Stomach (tissue), 9 donors: Measurements from ENCODE around the gene XIRP1. TPM values are rescaled to one million over a fixed set of nuclear protein-coding genes. Genes with fewer than 3 reads are reported as not detected.

Source experiments
- DNase-seq, 2 donors: peaks; one replicate each; pipeline versions ENCODE4 v3.0.0 to v3.0.0-alpha.2; 2013 to 2019
- H3K27ac ChIP-seq, 5 donors: fragments of 200-600 bp in 4 of 5; sonication (generic) in 4 of 5; one replicate each; pipeline ENCODE4 v1.5.1; 2013 to 2019; ENCODE audit warnings: mild to moderate bottlenecking in 1 of 5, moderate library complexity in 1 of 5
- H3K27me3 ChIP-seq, 3 donors: fragments of 200-600 bp; sonication (generic); one replicate each; pipeline ENCODE4 v1.5.1; 2017 to 2019; ENCODE audit warnings: mixed run types in 1 of 3
- H3K36me3 ChIP-seq, 4 donors: fragments of 200-600 bp; sonication (generic); 1 replicate in 3 of 4; 2 replicates in 1 of 4; pipeline ENCODE4 v1.5.1; 2016 to 2019
- H3K4me1 ChIP-seq, 4 donors: fragments of 200-600 bp; sonication (generic); one replicate each; pipeline ENCODE4 v1.5.1; 2016 to 2019
- H3K4me3 ChIP-seq, 4 donors: fragments of 200-600 bp; sonication (generic) in 3 of 4; one replicate each; pipeline ENCODE4 v1.5.1; 2016 to 2019; ENCODE audit warnings: mild to moderate bottlenecking in 1 of 4
- H3K9me3 ChIP-seq, 4 donors: fragments of 200-600 bp; sonication (generic); one replicate each; pipeline ENCODE4 v1.5.1; 2016 to 2019
- EP300 ChIP-seq: sonication (generic); formaldehyde crosslinking; IDR thresholded peaks from one replicate; pipeline ENCODE4 v1.6.1; 2017; ENCODE audit warnings: antibody characterized with exemption
- POLR2A ChIP-seq, 4 donors: fragments of 450-650 bp; IDR thresholded peaks; one replicate each; pipeline ENCODE4 v1.6.1; 2016; ENCODE audit warnings: antibody characterized with exemption in 4 of 4, control low read depth in 2 of 4, mild to moderate bottlenecking in 1 of 4, moderate library complexity in 1 of 4
- POLR2AphosphoS5 ChIP-seq, 3 donors: sonication (generic); formaldehyde crosslinking; IDR thresholded peaks; one replicate each; pipeline ENCODE4 v1.6.1; 2016; ENCODE audit warnings: antibody characterized with exemption in 3 of 3
- WGBS, 5 donors: extraction: QIAGEN DNeasy Blood & Tissue Kit in 3 of 5; methylation state at CpG; one replicate each; pipeline versions ENCODE4 v1.1.5 to v1.1.7; 2013 to 2018; 5-methylcytosine and 5-hydroxymethylcytosine counted together
- intact Hi-C: fragments of 100-400 bp; cut with DNase I; formaldehyde crosslinking; loops from one replicate; pipeline ENCODE4 v1.15.1; 2023; ENCODE audit warnings: low total_unique reads
- polyA plus RNA-seq, 3 donors: library from polyadenylated mRNA; stranded (reverse); fragments of 200-250 nt; gene quantifications; one replicate each; pipeline ENCODE4 v1.2.3, GENCODE V29; 2013
- total RNA-seq, 5 donors: library from RNA; depleted of rRNA; stranded (reverse); fragments of >200 nt; gene quantifications; one replicate each; pipeline versions ENCODE4 v1.1.0 to v1.2.3, GENCODE V29; 2014 to 2016
- TF ChIP-seq, protein P1 (sequence below), 7 experiments: fragments of 450-650 bp in 4 of 7; fragments of 200-600 bp in 3 of 7; sonication (generic) in 3 of 7; IDR thresholded peaks; one replicate each; pipeline ENCODE4 v1.5.1; 2016 to 2019; ENCODE audit warnings: antibody characterized with exemption in 7 of 7, control low read depth in 2 of 7, mild to moderate bottlenecking in 1 of 7
- donor health status: healthy with polysubstance abuse.
- donor health status: Bipolar disorder and iron deficiency.
- donor health status: healthy.

XIRP1 gene
- total and polyA plus RNA-seq, 8 donors = under 0.01 to 1.1 (median 0.18) TPM; not detected in 3

DNA sequence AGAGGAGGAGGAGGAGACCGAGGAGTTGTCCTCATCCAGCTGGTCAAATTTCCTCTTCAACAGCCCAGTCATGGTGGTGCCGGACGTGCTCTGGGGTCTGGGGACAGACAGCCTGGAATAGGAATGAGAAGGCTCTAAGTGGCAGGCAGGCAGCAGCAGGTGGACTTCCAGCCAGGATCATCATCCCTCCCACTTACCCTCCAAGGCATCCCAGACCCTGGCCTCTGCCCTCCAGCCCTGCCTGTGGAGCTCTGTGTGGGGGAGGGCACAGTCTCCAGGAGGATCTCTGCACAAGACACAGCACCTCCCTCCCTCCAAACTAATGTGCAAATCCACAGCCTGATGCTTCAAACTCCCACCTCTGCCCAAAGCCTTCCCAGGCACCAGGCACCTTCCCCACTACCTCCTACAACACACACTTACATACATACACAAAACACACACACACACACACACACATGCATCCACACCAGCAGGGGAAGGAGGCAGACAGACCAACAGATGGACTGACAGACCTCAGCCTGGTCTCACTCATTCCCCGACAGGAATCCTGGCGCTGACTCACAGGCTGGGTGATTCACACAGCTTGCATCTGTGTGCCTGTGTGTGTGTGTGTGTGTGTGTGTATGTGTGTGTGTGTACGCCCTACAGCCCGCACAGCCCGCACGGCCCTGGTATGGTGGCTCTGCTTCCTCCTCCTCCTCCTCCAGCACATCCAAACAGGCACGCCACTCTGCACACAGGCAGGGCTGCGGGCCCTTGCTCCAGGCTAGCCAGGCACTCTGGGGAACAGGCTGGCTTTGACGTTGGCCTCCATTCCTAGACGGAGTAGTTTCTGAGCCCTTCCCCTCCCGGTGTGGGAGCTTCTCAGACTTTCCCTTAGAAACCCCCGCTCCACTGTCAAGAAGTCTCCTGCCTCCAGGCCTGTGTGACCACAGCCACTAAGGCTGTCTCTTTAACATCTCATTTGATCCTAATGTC is 45.5 kb downstream of the XIRP1 start:
- 18 to 26% (median 24%) methylated on average over 13 to 15 of the region's 15 CpGs for WGBS, 5 donors
- H3K36me3 ChIP-seq = peaks cover 43 to 48% (median 47%) of the 10 kb centered on the region in 4 donors
- intact Hi-C loops = no loop called here
- DNase-seq = peak; percentile 79 to 91
- H3K4me3 ChIP-seq = peak overlapping the region in 3 of 4 donors; percentile 19 to 85 (median 70)
- H3K27me3 ChIP-seq = no peaks in the 10 kb centered on the region
- no peaks in the 10 kb centered on the region for H3K9me3 ChIP-seq
- H3K27ac ChIP-seq = peak overlapping the region; percentile 48 to 100 (median 99)
- TF ChIP-seq, protein P1, sequence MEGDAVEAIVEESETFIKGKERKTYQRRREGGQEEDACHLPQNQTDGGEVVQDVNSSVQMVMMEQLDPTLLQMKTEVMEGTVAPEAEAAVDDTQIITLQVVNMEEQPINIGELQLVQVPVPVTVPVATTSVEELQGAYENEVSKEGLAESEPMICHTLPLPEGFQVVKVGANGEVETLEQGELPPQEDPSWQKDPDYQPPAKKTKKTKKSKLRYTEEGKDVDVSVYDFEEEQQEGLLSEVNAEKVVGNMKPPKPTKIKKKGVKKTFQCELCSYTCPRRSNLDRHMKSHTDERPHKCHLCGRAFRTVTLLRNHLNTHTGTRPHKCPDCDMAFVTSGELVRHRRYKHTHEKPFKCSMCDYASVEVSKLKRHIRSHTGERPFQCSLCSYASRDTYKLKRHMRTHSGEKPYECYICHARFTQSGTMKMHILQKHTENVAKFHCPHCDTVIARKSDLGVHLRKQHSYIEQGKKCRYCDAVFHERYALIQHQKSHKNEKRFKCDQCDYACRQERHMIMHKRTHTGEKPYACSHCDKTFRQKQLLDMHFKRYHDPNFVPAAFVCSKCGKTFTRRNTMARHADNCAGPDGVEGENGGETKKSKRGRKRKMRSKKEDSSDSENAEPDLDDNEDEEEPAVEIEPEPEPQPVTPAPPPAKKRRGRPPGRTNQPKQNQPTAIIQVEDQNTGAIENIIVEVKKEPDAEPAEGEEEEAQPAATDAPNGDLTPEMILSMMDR (IDR thresholded peaks at IDR 0.05) = no peak
- peak in 2 of 3 donors; percentile 71 to 75 for TF ChIP-seq POLR2AphosphoS5 (IDR thresholded peaks at IDR 0.05)
- peaks cover 75 to 92% (median 84%) of the 10 kb centered on the region in 4 donors for H3K4me1 ChIP-seq

DNA sequence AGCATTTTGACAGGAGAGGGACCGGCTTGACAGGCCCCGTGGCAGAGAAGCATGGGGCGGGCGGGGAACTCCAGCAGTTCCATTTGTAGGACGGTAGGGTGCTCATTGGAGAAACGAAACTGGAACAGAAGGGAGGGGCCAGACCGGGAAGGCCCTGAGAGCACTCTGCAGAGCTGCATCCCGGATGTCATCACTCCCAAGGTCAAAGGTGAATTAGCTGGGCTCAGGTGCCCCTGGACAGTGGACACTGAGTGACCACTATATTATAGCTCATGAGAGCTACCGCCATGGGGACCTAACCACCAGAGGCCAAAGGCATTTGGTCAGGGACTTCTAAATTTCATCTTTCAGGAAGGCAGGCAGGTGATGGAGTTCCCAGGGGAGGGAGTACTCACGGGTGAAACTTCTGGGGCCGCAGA is 46.3 kb downstream of the XIRP1 start:
- H3K27ac ChIP-seq = peak overlapping the region in 4 of 5 donors; percentile 98 to 100 (median 100)
- no peaks in the 10 kb centered on the region for H3K27me3 ChIP-seq
- DNase-seq = peak in 1 of 2 donors; percentile 55
- no peaks in the 10 kb centered on the region for H3K9me3 ChIP-seq
- peaks cover 75 to 92% (median 84%) of the 10 kb centered on the region in 4 donors for H3K4me1 ChIP-seq
- H3K36me3 ChIP-seq = peaks cover 45 to 56% (median 54%) of the 10 kb centered on the region in 4 donors
- peak overlapping the region in 1 of 4 donors; percentile 70 for H3K4me3 ChIP-seq
- 49 to 70% (median 52%) methylated on average over 11 of the region's 11 CpGs for WGBS, 5 donors
- TF ChIP-seq EP300 = no peak
- TF ChIP-seq, protein P1 (IDR thresholded peaks at IDR 0.05) = peak in 2 of 7 experiments; percentile 5 to 32
- TF ChIP-seq POLR2A (IDR thresholded peaks at IDR 0.05) = no peak
- peak in 1 of 3 donors; percentile 4 for TF ChIP-seq POLR2AphosphoS5 (IDR thresholded peaks at IDR 0.05)
- intact Hi-C loops = no loop called here

GRCh38 chr3:39144748-39145380 is 47.5 kb downstream of the XIRP1 start:
- intact Hi-C loops = no loop called here
- H3K27ac ChIP-seq = no peak overlapping the region

GRCh38 chr3:39144095-39144747 is 48.2 kb downstream of the XIRP1 start:
- H3K36me3 ChIP-seq = peaks cover 48 to 75% (median 65%) of the 10 kb centered on the region in 4 donors
- no peaks in the 10 kb centered on the region for H3K9me3 ChIP-seq
- DNase-seq = no peak
- H3K4me1 ChIP-seq = peaks cover 71 to 92% (median 83%) of the 10 kb centered on the region in 4 donors
- intact Hi-C loops = no loop called here
- H3K4me3 ChIP-seq = no peak overlapping the region
- no peak overlapping the region for H3K27ac ChIP-seq
- no peaks in the 10 kb centered on the region for H3K27me3 ChIP-seq
- WGBS, 5 donors = 84 to 86% (median 85%) methylated on average over 18 to 20 of the region's 20 CpGs
- TF ChIP-seq, protein P1 (IDR thresholded peaks at IDR 0.05) = no peak
- TF ChIP-seq POLR2AphosphoS5 (IDR thresholded peaks at IDR 0.05) (no peak), EP300 (no peak), POLR2A (IDR thresholded peaks at IDR 0.05) (no peak)

More at GRCh38 chr3:39144748-39145380, 47.5 kb downstream of the XIRP1 start:
- H3K4me3 ChIP-seq = no peak overlapping the region
- WGBS, 5 donors = 91 to 96% (median 95%) methylated on average over 23 of the region's 23 CpGs
- DNase-seq = no peak
- no peaks in the 10 kb centered on the region for H3K27me3 ChIP-seq
- TF ChIP-seq EP300 = no peak
- TF ChIP-seq POLR2AphosphoS5 (IDR thresholded peaks at IDR 0.05) = no peak
- no peak for TF ChIP-seq POLR2A (IDR thresholded peaks at IDR 0.05)
- H3K36me3 ChIP-seq = peaks cover 48 to 68% (median 65%) of the 10 kb centered on the region in 4 donors
- H3K9me3 ChIP-seq = no peaks in the 10 kb centered on the region
- peaks cover 75 to 92% (median 84%) of the 10 kb centered on the region in 4 donors for H3K4me1 ChIP-seq
